K562 (cell line): Measurements from ENCODE around the gene ANKMY1. TPM values are rescaled to one million over a fixed set of nuclear protein-coding genes. Genes with fewer than 3 reads are reported as not detected.

Source experiments
- ATAC-seq: fragments of 200-7000 bp; cut with Tn5 transposase; 3 replicates; pipeline ENCODE4 v1.9.1; 2020; ENCODE audit warnings: moderate library complexity
- BruUV-seq: library from RNA; stranded (reverse); fragments of 400-500 nt; replicated peaks from 2 replicates; lab custom pipeline; 2021; lab: Mats Ljungman, UMichigan
- CTCF ChIA-PET: fragments of 300-600 bp; formaldehyde crosslinking; extraction: SDS; loops from one replicate; lab custom pipeline; 2021; ENCODE audit warnings: low intra/inter-chr PET ratio; lab: Yijun Ruan, JAX
- POLR2A ChIA-PET: fragments of 300-600, 350-650 bp; sonication (Branson Sonifier 250); formaldehyde crosslinking; extraction: SDS; loops from one replicate; lab custom pipeline; 2021; ENCODE audit warnings: antibody characterized with exemption, inconsistent platforms; lab: Yijun Ruan, JAX
- DNase-seq, 4 experiments: peaks; one replicate each; pipeline versions ENCODE4 v3.0.0 to v3.0.0-alpha.2; 2011 to 2018; ENCODE audit warnings: low spot score in 3 of 4, mixed read lengths in 3 of 4; ENCODE audit errors: extremely low read depth in 1 of 4
- FAIRE-seq: peaks from 2 replicates; lab custom pipeline; 2011; peaks lifted over from hg19 to GRCh38; lab: Jason Lieb, UNC
- H2AFZ ChIP-seq: 2 replicates; pipeline ENCODE4 v1.6.0; 2011; ENCODE audit warnings: low read depth, low read length, control low read depth, inconsistent platforms
- H3K27ac ChIP-seq: fragments of 200-600 bp; 3 replicates; pipeline ENCODE4 v1.8.0; 2011; ENCODE audit warnings: low read depth, mild to moderate bottlenecking, control low read depth, inconsistent platforms, low read length, moderate library complexity, mixed read lengths; ENCODE audit errors: extremely low read depth
- H3K27me3 ChIP-seq, 2 experiments: fragments of 300-600 bp in 1 of 2; 2 replicates in 1 of 2; 3 replicates in 1 of 2; pipeline versions ENCODE4 v1.6.0 to v1.8.0; 2011; ENCODE audit warnings: inconsistent platforms in 2 of 2, low read length in 2 of 2, mild to moderate bottlenecking in 1 of 2, mixed read lengths in 1 of 2, moderate library complexity in 1 of 2; ENCODE audit not compliant: control insufficient read depth in 2 of 2, insufficient read depth in 2 of 2
- H3K36me3 ChIP-seq: fragments of 300-600 bp; 3 replicates; pipeline ENCODE4 v1.8.0; 2011; ENCODE audit warnings: mild to moderate bottlenecking, low read length, inconsistent platforms; ENCODE audit not compliant: control insufficient read depth, insufficient read depth
- H3K4me1 ChIP-seq, 2 experiments: fragments of 200-600 bp in 1 of 2; replicated peaks in 1 of 2; 2 replicates in 1 of 2; 3 replicates in 1 of 2; pipeline versions ENCODE4 v1.5.1 to v1.8.0; 2011; ENCODE audit warnings: inconsistent platforms in 2 of 2, low read length in 2 of 2, mild to moderate bottlenecking in 1 of 2, mixed read lengths in 1 of 2, moderate library complexity in 1 of 2; ENCODE audit not compliant: control insufficient read depth in 2 of 2, insufficient read depth in 2 of 2
- H3K4me2 ChIP-seq: 2 replicates; pipeline ENCODE4 v1.6.1; 2011; ENCODE audit warnings: low read length, control low read depth, inconsistent platforms, mixed read lengths; ENCODE audit not compliant: insufficient read depth
- H3K4me3 ChIP-seq: fragments of 200-600 bp; sonication (generic), shearing (Covaris generic); 2 replicates; pipeline ENCODE4 v1.5.1; 2016; ENCODE audit warnings: control low read depth, inconsistent platforms
- H3K79me2 ChIP-seq: fragments of 200-600 bp; 3 replicates; pipeline ENCODE4 v1.8.0; 2011; ENCODE audit warnings: low read length, inconsistent platforms; ENCODE audit not compliant: control insufficient read depth, insufficient read depth
- H3K9ac ChIP-seq, 2 experiments: 2 replicates each; pipeline versions ENCODE4 v1.6.0 to v1.6.1; 2011; ENCODE audit warnings: low read depth in 2 of 2, low read length in 2 of 2, control low read depth in 1 of 2, inconsistent platforms in 1 of 2, mild to moderate bottlenecking in 1 of 2, mixed read lengths in 1 of 2; ENCODE audit not compliant: insufficient read depth in 1 of 2
- H3K9me1 ChIP-seq: one replicate; pipeline ENCODE4 v1.6.0; 2011; ENCODE audit warnings: inconsistent platforms, mild to moderate bottlenecking, low read length, moderate library complexity; ENCODE audit not compliant: control insufficient read depth, insufficient read depth
- H3K9me3 ChIP-seq: replicated peaks from 2 replicates; pipeline ENCODE4 v1.5.1; 2011; ENCODE audit warnings: low read depth, low read length, inconsistent platforms; ENCODE audit not compliant: control insufficient read depth, insufficient read depth
- H4K20me1 ChIP-seq: replicated peaks from 2 replicates; pipeline ENCODE4 v1.6.1; 2011; ENCODE audit warnings: low read length, inconsistent platforms, mixed read lengths; ENCODE audit not compliant: control insufficient read depth, insufficient read depth
- L3MBTL2 ChIP-seq: fragments of 450-650 bp; IDR thresholded peaks from 2 replicates; pipeline ENCODE4 v1.6.1; 2016; ENCODE audit warnings: mild to moderate bottlenecking, moderate library complexity
- POLR2G ChIP-seq: fragments of 200-400 bp; formaldehyde crosslinking; IDR thresholded peaks from 2 replicates; pipeline ENCODE4 v1.6.1; 2017; ENCODE audit warnings: low read depth, mild to moderate bottlenecking, antibody characterized with exemption, low read length, moderate library complexity
- RAD21 ChIP-seq, 2 experiments: fragments of 250-450 bp in 1 of 2; fragments of 450-650 bp in 1 of 2; sonication (Bioruptor Pico) in 1 of 2; formaldehyde crosslinking in 1 of 2; IDR thresholded peaks in 1 of 2; conservative IDR thresholded peaks in 1 of 2; 2 replicates each; pipeline versions ENCODE4 v1.4.0 to v1.8.0; 2020 to 2022; ENCODE audit warnings: mild to moderate bottlenecking in 2 of 2, moderate library complexity in 1 of 2
- RBM15 ChIP-seq: fragments of 200-400 bp; formaldehyde crosslinking; IDR thresholded peaks from 2 replicates; pipeline ENCODE4 v1.6.1; 2018; ENCODE audit warnings: mild to moderate bottlenecking, low read length, moderate library complexity; ENCODE audit not compliant: insufficient read depth
- WGBS: fragments of 100-300 bp; shearing (Covaris generic); methylation state at CpG from one replicate; pipeline ENCODE4 v1.1.6; 2016; ENCODE audit warnings: low coverage, mixed read lengths; ENCODE audit not compliant: insufficient coverage; ENCODE audit errors: missing lambda C conversion rate; 5-methylcytosine and 5-hydroxymethylcytosine counted together
- in situ Hi-C: fragments of 300-500 bp; cut with MboI; formaldehyde crosslinking; loops from 4 replicates; pipeline ENCODE4 v1.15.0; 2018; ENCODE audit warnings: inconsistent platforms, mixed read lengths
- intact Hi-C: fragments of 100-400 bp; cut with micrococcal nuclease; formaldehyde crosslinking; loops from 2 replicates; pipeline ENCODE4 v1.14.2; 2022
- polyA plus RNA-seq, 8 experiments: library from polyadenylated mRNA; depleted of rRNA in 4 of 8; stranded (reverse) in 5 of 8; unstranded in 3 of 8; fragments of >200 nt; fragmentation: Nextera tagmentation in 2 of 8; fragmentation: Illumina TruSeq in 1 of 8; extraction: Ambion mirVana in 2 of 8; extraction: Trizol in 1 of 8; gene quantifications; 2 replicates each; pipeline versions ENCODE4 v1.2.1 to v1.2.3, GENCODE V29; 2011 to 2014; ENCODE audit warnings: inconsistent platforms in 1 of 8, missing spikeins in 1 of 8
- total RNA-seq, 7 experiments: library from RNA; depleted of rRNA in 6 of 7; stranded (reverse); fragments of >200 nt in 6 of 7; fragmentation: Illumina TruSeq in 2 of 7; extraction: Trizol in 2 of 7; gene quantifications; 2 replicates each; pipeline versions ENCODE4 v1.2.1 to v1.2.3, GENCODE V29; 2011 to 2021; ENCODE audit warnings: low replicate concordance in 1 of 7
- TF ChIP-seq, protein P1 (sequence below): fragments of 450-650 bp; IDR thresholded peaks from 2 replicates; pipeline ENCODE4 v1.6.1; 2017; ENCODE audit warnings: antibody characterized with exemption, mild to moderate bottlenecking

Gene ANKMY1
- total and polyA plus RNA-seq, 9 of the 15 experiments (the other 6 are each of a cell fraction or from before 2014, with no cell fraction given) = 0.75 to 15.1 (median 11.7) TPM

DNA sequence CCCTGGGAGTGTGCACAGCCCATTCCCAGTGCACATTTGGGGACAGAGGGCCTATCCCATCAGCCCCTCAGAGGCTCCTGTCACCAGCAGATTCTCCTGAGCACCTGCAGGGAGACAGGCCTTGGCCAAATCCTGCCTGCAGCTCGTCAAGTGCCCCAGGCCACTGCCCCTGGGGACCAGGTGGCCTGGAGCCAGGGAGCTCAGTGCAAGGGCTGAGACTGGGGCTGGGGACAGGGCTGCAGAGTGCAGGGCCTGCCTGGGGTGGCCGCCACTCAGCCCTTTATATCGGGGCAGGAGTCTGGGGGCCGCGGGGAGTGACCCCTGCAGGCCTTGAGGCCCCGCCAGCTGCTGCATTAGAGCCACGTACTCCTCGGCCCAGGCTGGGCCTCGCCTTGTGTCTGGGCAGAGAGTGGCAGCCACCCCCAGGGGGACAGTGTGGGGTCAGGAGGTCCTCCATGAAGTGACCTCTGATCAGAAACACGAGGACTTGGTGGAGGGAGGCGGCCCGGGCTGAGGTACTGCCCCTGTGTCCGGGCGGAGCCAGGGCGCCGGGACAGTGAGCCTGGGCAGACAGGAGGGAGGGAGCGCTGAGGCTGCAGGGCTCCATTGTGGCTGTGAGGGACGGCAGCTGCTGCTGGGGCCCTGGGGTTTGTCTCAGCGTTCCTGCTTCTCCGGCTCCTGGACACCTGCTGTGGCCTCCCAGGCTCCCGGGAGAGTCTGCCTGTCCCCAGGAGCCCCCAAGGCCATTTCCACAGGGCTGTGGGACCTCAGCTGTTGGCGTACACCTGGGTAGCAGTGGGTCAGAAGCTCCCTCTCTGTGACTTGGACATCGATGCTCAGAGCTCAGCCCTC lies 98.2 kb downstream of the ANKMY1 start:
- no peaks in the 10 kb centered on the region for H3K79me2 ChIP-seq
- no TSS peak for BruUV-seq
- FAIRE-seq (no peak), DNase-seq (no peak)
- no peak overlapping the region for H3K4me3 ChIP-seq
- no peak overlapping the region for H2AFZ ChIP-seq
- no peaks in the 10 kb centered on the region for H3K36me3 ChIP-seq
- in situ Hi-C loops = no loop called here
- H3K27me3 ChIP-seq = peaks cover 0 to 33% of the 10 kb centered on the region in 2 experiments; a peak in 3 of 5 replicates
- ChIA-PET CTCF (no interaction called here), POLR2A (interaction anchor here (0.5 kb wide), 1 partner anchor 301 kb away, joined by 3 read pairs; no protein-coding TSS in a partner anchor)
- H3K9me3 ChIP-seq = no peaks in the 10 kb centered on the region
- H3K4me2 ChIP-seq = no peak overlapping the region
- H3K9me1 ChIP-seq = no peaks in the 10 kb centered on the region
- TF ChIP-seq L3MBTL2 = no peak
- TF ChIP-seq, protein P1, sequence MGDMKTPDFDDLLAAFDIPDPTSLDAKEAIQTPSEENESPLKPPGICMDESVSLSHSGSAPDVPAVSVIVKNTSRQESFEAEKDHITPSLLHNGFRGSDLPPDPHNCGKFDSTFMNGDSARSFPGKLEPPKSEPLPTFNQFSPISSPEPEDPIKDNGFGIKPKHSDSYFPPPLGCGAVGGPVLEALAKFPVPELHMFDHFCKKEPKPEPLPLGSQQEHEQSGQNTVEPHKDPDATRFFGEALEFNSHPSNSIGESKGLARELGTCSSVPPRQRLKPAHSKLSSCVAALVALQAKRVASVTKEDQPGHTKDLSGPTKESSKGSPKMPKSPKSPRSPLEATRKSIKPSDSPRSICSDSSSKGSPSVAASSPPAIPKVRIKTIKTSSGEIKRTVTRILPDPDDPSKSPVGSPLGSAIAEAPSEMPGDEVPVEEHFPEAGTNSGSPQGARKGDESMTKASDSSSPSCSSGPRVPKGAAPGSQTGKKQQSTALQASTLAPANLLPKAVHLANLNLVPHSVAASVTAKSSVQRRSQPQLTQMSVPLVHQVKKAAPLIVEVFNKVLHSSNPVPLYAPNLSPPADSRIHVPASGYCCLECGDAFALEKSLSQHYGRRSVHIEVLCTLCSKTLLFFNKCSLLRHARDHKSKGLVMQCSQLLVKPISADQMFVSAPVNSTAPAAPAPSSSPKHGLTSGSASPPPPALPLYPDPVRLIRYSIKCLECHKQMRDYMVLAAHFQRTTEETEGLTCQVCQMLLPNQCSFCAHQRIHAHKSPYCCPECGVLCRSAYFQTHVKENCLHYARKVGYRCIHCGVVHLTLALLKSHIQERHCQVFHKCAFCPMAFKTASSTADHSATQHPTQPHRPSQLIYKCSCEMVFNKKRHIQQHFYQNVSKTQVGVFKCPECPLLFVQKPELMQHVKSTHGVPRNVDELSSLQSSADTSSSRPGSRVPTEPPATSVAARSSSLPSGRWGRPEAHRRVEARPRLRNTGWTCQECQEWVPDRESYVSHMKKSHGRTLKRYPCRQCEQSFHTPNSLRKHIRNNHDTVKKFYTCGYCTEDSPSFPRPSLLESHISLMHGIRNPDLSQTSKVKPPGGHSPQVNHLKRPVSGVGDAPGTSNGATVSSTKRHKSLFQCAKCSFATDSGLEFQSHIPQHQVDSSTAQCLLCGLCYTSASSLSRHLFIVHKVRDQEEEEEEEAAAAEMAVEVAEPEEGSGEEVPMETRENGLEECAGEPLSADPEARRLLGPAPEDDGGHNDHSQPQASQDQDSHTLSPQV = no peak
- TF ChIP-seq POLR2G = 0 out of 2 replicates have a peak, but pooled peaks have one; percentile 4
- TF ChIP-seq RBM15 = no peak
- no peak for TF ChIP-seq RAD21 (CRISPR knock-in tag; conservative IDR thresholded peaks at IDR 0.05 in 1 of 2, IDR thresholded peaks at IDR 0.05 in 1 of 2)
- TF ChIP-seq, all 486 proteins: peak for 1
- intact Hi-C loops = no loop called here
- Histone ChIP-seq H4K20me1 (0 out of 2 replicates have a peak, but pooled peaks cover 2% of the 10 kb centered on the region), H3K9ac (no peak overlapping the region), H3K4me1 (peaks cover 0 to 26% of the 10 kb centered on the region in 2 experiments; a peak in 2 of 5 replicates), H3K27ac (no peak overlapping the region)
- WGBS = 15% methylated on average over 12 of the region's 23 CpGs
- no peak; the same call in 1 of the 3 replicates for ATAC-seq
